Loucy (cell line): ENCODE results near the gene DDX31.

ENCODE experiments used
- H2AFZ ChIP-seq: fragments of 200-600 bp; sonication (generic); 2 replicates; pipeline ENCODE4 v1.6.0; 2016; ENCODE audit warnings: antibody characterized with exemption, mild to moderate bottlenecking, low read length, moderate library complexity
- H3F3A ChIP-seq: fragments of 200-600 bp; 2 replicates; pipeline ENCODE4 v1.6.0; 2016; ENCODE audit warnings: antibody characterized with exemption, low read depth, mild to moderate bottlenecking
- H3K27me3 ChIP-seq: fragments of 200-600 bp; sonication (generic); 2 replicates; pipeline ENCODE4 v1.6.1; 2014; ENCODE audit warnings: low read length, mild to moderate bottlenecking; ENCODE audit not compliant: insufficient read depth, poor library complexity, severe bottlenecking
- H3K36me3 ChIP-seq: fragments of 200-600 bp; sonication (generic); 2 replicates; pipeline ENCODE4 v1.6.1; 2016; ENCODE audit warnings: low read length; ENCODE audit not compliant: insufficient read depth
- H3K4me1 ChIP-seq: fragments of 200-600 bp; sonication (generic); 2 replicates; pipeline ENCODE4 v1.5.1; 2014; ENCODE audit warnings: low read length, mild to moderate bottlenecking; ENCODE audit not compliant: insufficient read depth, poor library complexity, severe bottlenecking
- H3K4me2 ChIP-seq: fragments of 200-600 bp; sonication (generic); 2 replicates; pipeline ENCODE4 v1.6.0; 2014; ENCODE audit warnings: antibody characterized with exemption, low read length, low read depth, mild to moderate bottlenecking; ENCODE audit not compliant: poor library complexity, severe bottlenecking
- H3K4me3 ChIP-seq: fragments of 200-600 bp; sonication (generic); 2 replicates; pipeline ENCODE4 v1.5.1; 2014; ENCODE audit warnings: low read length, mild to moderate bottlenecking, mixed read lengths; ENCODE audit not compliant: poor library complexity, severe bottlenecking
- H3K79me2 ChIP-seq: fragments of 200-600 bp; sonication (generic); 2 replicates; pipeline ENCODE4 v1.6.1; 2014; ENCODE audit warnings: low read length; ENCODE audit not compliant: insufficient read depth
- H3K9ac ChIP-seq: fragments of 200-600 bp; sonication (generic); 2 replicates; pipeline ENCODE4 v1.6.0; 2014; ENCODE audit warnings: mild to moderate bottlenecking, low read depth, low read length, moderate library complexity; ENCODE audit not compliant: poor library complexity, severe bottlenecking
- H3K9me2 ChIP-seq: fragments of 200-600 bp; sonication (generic); replicated peaks from 2 replicates; pipeline ENCODE4 v1.6.1; 2016; ENCODE audit warnings: low read depth, low read length, mixed read lengths
- H3K9me3 ChIP-seq: fragments of 200-600 bp; sonication (generic); 2 replicates; pipeline ENCODE4 v1.6.1; 2014; ENCODE audit warnings: mild to moderate bottlenecking, antibody characterized with exemption, low read length, low read depth; ENCODE audit not compliant: insufficient read depth
- H4K20me1 ChIP-seq: fragments of 200-600 bp; sonication (generic); 2 replicates; pipeline ENCODE4 v1.6.0; 2014; ENCODE audit warnings: antibody characterized with exemption, low read length, mild to moderate bottlenecking; ENCODE audit not compliant: insufficient read depth, poor library complexity, severe bottlenecking
- CTCF ChIP-seq: fragments of 200-600 bp; sonication (generic); conservative IDR thresholded peaks from 2 replicates; pipeline ENCODE4 v1.5.1; 2014; ENCODE audit warnings: mild to moderate bottlenecking, antibody characterized with exemption, low read length
- EZH2phosphoT487 ChIP-seq: fragments of 200-600 bp; IDR thresholded peaks from 2 replicates; pipeline ENCODE4 v1.6.1; 2018; ENCODE audit warnings: antibody characterized with exemption, mild to moderate bottlenecking, moderate library complexity, borderline replicate concordance

DDX31 gene

GRCh38 chr9:132651259-132651658 is 18.5 kb downstream of the DDX31 start:
- H3K9me3 ChIP-seq = no peaks in the 10 kb centered on the region
- no peak overlapping the region for H3K4me3 ChIP-seq
- H3K27me3 ChIP-seq = no peaks in the 10 kb centered on the region
- H2AFZ ChIP-seq = no peak overlapping the region
- no peaks in the 10 kb centered on the region for H4K20me1 ChIP-seq
- no peaks in the 10 kb centered on the region for H3K9me2 ChIP-seq
- no peaks in the 10 kb centered on the region for H3K79me2 ChIP-seq
- no peak overlapping the region for H3K4me2 ChIP-seq
- H3F3A ChIP-seq = no peaks in the 10 kb centered on the region; the same call in 1 of the 2 replicates
- TF ChIP-seq EZH2phosphoT487 (no peak), CTCF (peak; percentile 64)
- no peak overlapping the region for H3K9ac ChIP-seq
- H3K36me3 ChIP-seq = peaks cover 52% of the 10 kb centered on the region; the same call in 1 of the 2 replicates
- H3K4me1 ChIP-seq = no peaks in the 10 kb centered on the region

DNA sequence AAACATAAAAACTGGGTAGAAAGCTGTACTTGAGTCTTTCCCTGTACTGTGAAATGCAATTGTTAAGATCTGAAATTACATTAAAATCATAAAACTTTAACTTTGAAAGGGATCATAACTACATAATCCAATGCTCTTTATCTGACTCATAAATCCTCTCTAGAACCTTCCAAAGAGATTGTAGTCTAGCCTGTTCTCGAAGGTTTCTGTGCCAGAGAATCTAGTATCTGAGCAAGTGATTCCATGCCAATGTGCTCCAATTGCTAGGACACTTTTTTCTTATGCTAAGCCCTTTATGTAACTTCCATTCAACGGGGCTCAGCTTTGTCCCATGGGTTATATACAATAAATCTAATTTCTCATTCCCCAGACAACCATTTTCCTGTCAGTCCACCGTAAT is 21.1 kb downstream of the DDX31 start:
- Histone ChIP-seq H3K4me3 (no peak overlapping the region), H3F3A (no peaks in the 10 kb centered on the region; the same call in 1 of the 2 replicates), H3K4me1 (no peaks in the 10 kb centered on the region), H3K36me3 (peaks cover 74% of the 10 kb centered on the region; the same call in 1 of the 2 replicates), H3K9me2 (no peaks in the 10 kb centered on the region), H3K27me3 (no peaks in the 10 kb centered on the region), H3K4me2 (no peak overlapping the region), H4K20me1 (no peaks in the 10 kb centered on the region), H3K79me2 (no peaks in the 10 kb centered on the region), H3K9ac (no peak overlapping the region), H3K9me3 (no peaks in the 10 kb centered on the region), H2AFZ (no peak overlapping the region)
- TF ChIP-seq EZH2phosphoT487 = no peak

DNA sequence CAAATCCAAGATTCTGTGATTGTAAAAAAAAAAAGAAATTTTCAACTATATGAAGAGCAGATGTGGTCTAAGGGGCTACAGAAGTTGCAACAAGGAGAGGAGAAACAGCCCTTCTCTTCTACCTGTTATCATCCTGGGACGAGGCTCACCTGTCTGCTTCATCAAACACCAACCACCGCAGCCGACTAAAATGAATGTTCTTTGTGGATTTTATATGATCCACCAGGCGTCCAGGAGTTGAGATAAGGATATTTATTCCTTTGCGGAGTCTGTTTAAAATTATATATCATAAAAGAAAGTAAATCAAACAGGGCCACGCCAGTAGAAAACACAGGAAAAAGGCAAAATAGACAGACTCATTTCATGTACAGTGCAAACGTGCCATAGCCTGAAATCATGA is 21.5 kb downstream of the DDX31 start:
- H3K27me3 ChIP-seq = no peaks in the 10 kb centered on the region
- no peak overlapping the region for H2AFZ ChIP-seq
- TF ChIP-seq CTCF (no peak), EZH2phosphoT487 (no peak)
- H4K20me1 ChIP-seq = no peaks in the 10 kb centered on the region
- no peak overlapping the region for H3K9ac ChIP-seq
- no peaks in the 10 kb centered on the region for H3K9me2 ChIP-seq
- no peak overlapping the region for H3K4me3 ChIP-seq
- H3F3A ChIP-seq = no peaks in the 10 kb centered on the region
- no peaks in the 10 kb centered on the region for H3K9me3 ChIP-seq
- no peaks in the 10 kb centered on the region for H3K4me1 ChIP-seq
- H3K36me3 ChIP-seq = peaks cover 78% of the 10 kb centered on the region; the same call in 1 of the 2 replicates
- H3K4me2 ChIP-seq = no peak overlapping the region
- H3K79me2 ChIP-seq = no peaks in the 10 kb centered on the region

DNA sequence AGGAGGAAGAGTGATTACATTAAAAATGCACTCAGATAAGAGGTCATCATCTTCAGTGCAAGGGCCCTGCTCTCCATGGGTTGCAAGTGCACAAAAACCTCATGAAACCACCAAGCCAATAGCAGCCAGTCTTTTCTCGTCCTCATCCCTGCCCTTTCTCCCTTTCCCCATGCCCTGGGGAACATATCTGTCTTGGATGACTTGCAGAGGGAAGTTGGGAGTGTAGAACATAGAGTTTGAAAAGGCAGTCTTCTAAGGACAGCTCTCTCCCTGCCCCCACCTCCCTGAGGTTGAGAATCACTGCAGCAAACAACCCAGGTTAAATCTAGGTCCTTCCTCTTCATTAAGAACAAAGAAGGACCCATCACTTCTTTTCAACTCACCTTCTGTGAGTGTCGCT is 22.0 kb downstream of the DDX31 start:
- Histone ChIP-seq H3K9me3 (no peaks in the 10 kb centered on the region), H3K4me2 (no peak overlapping the region), H3K36me3 (peaks cover 83% of the 10 kb centered on the region; the same call in 1 of the 2 replicates), H4K20me1 (no peaks in the 10 kb centered on the region), H3K9me2 (no peaks in the 10 kb centered on the region), H3K27me3 (no peaks in the 10 kb centered on the region), H3K9ac (no peak overlapping the region), H3K79me2 (no peaks in the 10 kb centered on the region), H3K4me1 (no peaks in the 10 kb centered on the region), H2AFZ (no peak overlapping the region), H3K4me3 (no peak overlapping the region), H3F3A (no peaks in the 10 kb centered on the region)
- no peak for TF ChIP-seq CTCF
- no peak for TF ChIP-seq EZH2phosphoT487
